OCI-LY3 (cell line): ENCODE data around the gene MRPL20.

Source experiments
- CTCF ChIP-seq: fragments of 200-600, 300-600 bp; sonication (generic); IDR thresholded peaks from 2 replicates; pipeline ENCODE4 v1.5.1; 2014; ENCODE audit warnings: antibody characterized with exemption, low read length, low read depth
- EZH2phosphoT487 ChIP-seq: fragments of 200-600 bp; shearing (Covaris generic); IDR thresholded peaks from 2 replicates; pipeline ENCODE4 v1.6.1; 2018; ENCODE audit warnings: antibody characterized with exemption, mixed run types, low read depth

DNA sequence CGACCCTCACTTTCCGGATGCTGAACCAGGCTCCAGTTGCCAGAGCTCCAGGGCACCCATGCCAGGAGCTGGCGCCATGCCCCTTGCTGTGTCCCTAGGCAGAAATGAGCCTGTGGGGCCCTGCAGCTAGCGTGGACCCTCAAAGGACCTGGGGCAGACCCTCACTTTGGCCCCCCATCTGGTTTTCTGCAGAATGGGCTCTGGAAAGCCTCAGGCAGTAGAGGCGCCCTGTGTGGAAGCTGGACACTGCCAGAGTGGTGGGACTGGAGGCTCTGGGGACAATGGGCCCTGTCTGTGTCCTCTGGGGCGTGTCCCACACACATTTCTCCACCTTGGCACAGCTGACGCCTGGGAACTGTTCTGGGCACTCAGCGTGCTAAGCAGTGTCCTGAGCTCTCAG is 25.8 kb downstream of the MRPL20 start:
- TF ChIP-seq CTCF (no peak), EZH2phosphoT487 (no peak)
